Gastroesophageal sphincter (tissue), 4 donors: ENCODE data around the gene NEDD4. TPM values are rescaled to one million over a fixed set of nuclear protein-coding genes. Genes with fewer than 3 reads are reported as not detected.

Experiments used
- ATAC-seq: fragments of 150-250 bp; one replicate; pipeline ENCODE4 v1.9.1; 2016; ENCODE audit warnings: mild to moderate bottlenecking, moderate library complexity
- H3K27ac ChIP-seq, 4 donors: fragments of 200-600 bp; sonication (generic) in 3 of 4; 1 replicate in 3 of 4; 2 replicates in 1 of 4; pipeline ENCODE4 v1.5.1; 2016 to 2019
- H3K27me3 ChIP-seq: fragments of 200-600 bp; sonication (generic); one replicate; pipeline ENCODE4 v1.5.1; 2019
- H3K36me3 ChIP-seq, 2 donors: fragments of 200-600 bp; sonication (generic); one replicate each; pipeline ENCODE4 v1.5.1; 2019; ENCODE audit warnings: control low read depth in 1 of 2
- H3K4me1 ChIP-seq, 3 donors: fragments of 200-600 bp; sonication (generic); 1 replicate in 2 of 3; 2 replicates in 1 of 3; pipeline ENCODE4 v1.5.1; 2016 to 2019; ENCODE audit warnings: control low read depth in 2 of 3
- H3K4me3 ChIP-seq, 2 donors: fragments of 200-600 bp; sonication (generic); one replicate each; pipeline ENCODE4 v1.5.1; 2019; ENCODE audit warnings: mild to moderate bottlenecking in 1 of 2, moderate library complexity in 1 of 2
- H3K9me3 ChIP-seq, 3 donors: fragments of 200-600 bp; sonication (generic); one replicate each; pipeline ENCODE4 v1.5.1; 2017 to 2019; ENCODE audit warnings: control low read depth in 2 of 3
- EP300 ChIP-seq: sonication (generic); formaldehyde crosslinking; IDR thresholded peaks from one replicate; pipeline ENCODE4 v1.6.1; 2017; ENCODE audit warnings: antibody characterized with exemption, mild to moderate bottlenecking
- POLR2A ChIP-seq, 2 donors: fragments of 450-650 bp; IDR thresholded peaks; one replicate each; pipeline ENCODE4 v1.6.1; 2017; ENCODE audit warnings: antibody characterized with exemption in 2 of 2, mild to moderate bottlenecking in 2 of 2, moderate library complexity in 1 of 2
- POLR2AphosphoS5 ChIP-seq: sonication (generic); formaldehyde crosslinking; IDR thresholded peaks from one replicate; pipeline ENCODE4 v1.6.1; 2017; ENCODE audit warnings: antibody characterized with exemption
- WGBS, 2 donors: methylation state at CpG; one replicate each; pipeline ENCODE4 v1.1.5; 2018; ENCODE audit warnings: low coverage in 1 of 2; 5-methylcytosine and 5-hydroxymethylcytosine counted together
- total RNA-seq, 4 donors: library from RNA; depleted of rRNA; stranded (reverse); fragments of >200 nt; gene quantifications; one replicate each; pipeline ENCODE4 v1.1.0, GENCODE V29; 2016
- TF ChIP-seq, protein P1 (sequence below), 4 experiments: fragments of 200-600 bp in 2 of 4; fragments of 450-650 bp in 2 of 4; sonication (generic) in 1 of 4; IDR thresholded peaks; one replicate each; pipeline ENCODE4 v1.5.1; 2017 to 2019; ENCODE audit warnings: antibody characterized with exemption in 4 of 4, mild to moderate bottlenecking in 2 of 4, moderate library complexity in 2 of 4

NEDD4 gene
- total RNA-seq, 4 donors from 2014 or later, result 26.8 to 43.9 (median 40.0) TPM

GRCh38 chr15:55835866-55836265 is 157.5 kb downstream of the NEDD4 start:
- no peak for ATAC-seq
- WGBS, 2 donors, result 95 to 100% methylated on average over 3 of the region's 3 CpGs
- peaks cover 4 to 89% of the 10 kb centered on the region in 2 donors for H3K36me3 ChIP-seq
- no peaks in the 10 kb centered on the region for H3K9me3 ChIP-seq
- H3K4me3 ChIP-seq, result no peak overlapping the region
- TF ChIP-seq, protein P1, sequence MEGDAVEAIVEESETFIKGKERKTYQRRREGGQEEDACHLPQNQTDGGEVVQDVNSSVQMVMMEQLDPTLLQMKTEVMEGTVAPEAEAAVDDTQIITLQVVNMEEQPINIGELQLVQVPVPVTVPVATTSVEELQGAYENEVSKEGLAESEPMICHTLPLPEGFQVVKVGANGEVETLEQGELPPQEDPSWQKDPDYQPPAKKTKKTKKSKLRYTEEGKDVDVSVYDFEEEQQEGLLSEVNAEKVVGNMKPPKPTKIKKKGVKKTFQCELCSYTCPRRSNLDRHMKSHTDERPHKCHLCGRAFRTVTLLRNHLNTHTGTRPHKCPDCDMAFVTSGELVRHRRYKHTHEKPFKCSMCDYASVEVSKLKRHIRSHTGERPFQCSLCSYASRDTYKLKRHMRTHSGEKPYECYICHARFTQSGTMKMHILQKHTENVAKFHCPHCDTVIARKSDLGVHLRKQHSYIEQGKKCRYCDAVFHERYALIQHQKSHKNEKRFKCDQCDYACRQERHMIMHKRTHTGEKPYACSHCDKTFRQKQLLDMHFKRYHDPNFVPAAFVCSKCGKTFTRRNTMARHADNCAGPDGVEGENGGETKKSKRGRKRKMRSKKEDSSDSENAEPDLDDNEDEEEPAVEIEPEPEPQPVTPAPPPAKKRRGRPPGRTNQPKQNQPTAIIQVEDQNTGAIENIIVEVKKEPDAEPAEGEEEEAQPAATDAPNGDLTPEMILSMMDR (IDR thresholded peaks at IDR 0.05), result no peak
- TF ChIP-seq POLR2AphosphoS5, result no peak
- no peaks in the 10 kb centered on the region for H3K4me1 ChIP-seq
- no peaks in the 10 kb centered on the region for H3K27me3 ChIP-seq
- H3K27ac ChIP-seq, result no peak overlapping the region

DNA sequence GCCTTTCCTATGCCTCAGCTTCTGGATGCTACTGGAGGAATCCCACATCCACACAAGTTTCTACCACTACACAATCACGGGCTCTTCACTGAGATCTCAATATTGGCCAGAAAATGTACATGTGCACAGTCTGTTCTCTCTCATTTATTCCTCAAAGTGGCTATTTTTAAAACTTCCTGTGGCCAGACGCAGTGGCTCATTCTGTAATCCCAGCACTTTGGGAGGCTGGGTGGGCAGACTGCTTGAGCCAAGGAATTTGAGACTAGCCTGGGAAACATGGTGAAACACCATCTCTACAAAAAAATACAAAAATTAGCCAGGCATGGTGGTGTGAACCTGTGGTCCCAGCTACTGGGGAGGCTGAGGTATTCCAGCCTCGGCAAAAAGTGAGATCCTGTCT is 159.1 kb downstream of the NEDD4 start:
- Histone ChIP-seq H3K27ac (no peak overlapping the region), H3K36me3 (peaks cover 4 to 92% of the 10 kb centered on the region in 2 donors), H3K27me3 (no peaks in the 10 kb centered on the region), H3K4me1 (no peaks in the 10 kb centered on the region), H3K9me3 (no peaks in the 10 kb centered on the region), H3K4me3 (no peak overlapping the region)
- 81 to 91% methylated on average over 2 to 3 of the region's 3 CpGs for WGBS, 2 donors
- TF ChIP-seq POLR2AphosphoS5, result no peak
- TF ChIP-seq POLR2A (IDR thresholded peaks at IDR 0.05), result no peak
- TF ChIP-seq EP300, result no peak
- TF ChIP-seq, protein P1 (IDR thresholded peaks at IDR 0.05), result no peak
- ATAC-seq, result no peak

GRCh38 chr15:55829826-55830225 is 163.6 kb downstream of the NEDD4 start:
- H3K27ac ChIP-seq, result no peak overlapping the region
- H3K4me3 ChIP-seq, result no peak overlapping the region
- 68 to 88% methylated on average over 1 to 2 of the region's 2 CpGs for WGBS, 2 donors
- no peaks in the 10 kb centered on the region for H3K27me3 ChIP-seq
- no peaks in the 10 kb centered on the region for H3K4me1 ChIP-seq
- H3K9me3 ChIP-seq, result no peaks in the 10 kb centered on the region
- ATAC-seq, result no peak
- peaks cover 4 to 60% of the 10 kb centered on the region in 2 donors for H3K36me3 ChIP-seq
- TF ChIP-seq, protein P1 (IDR thresholded peaks at IDR 0.05), result no peak
- TF ChIP-seq POLR2A (IDR thresholded peaks at IDR 0.05), result no peak
- no peak for TF ChIP-seq EP300
- no peak for TF ChIP-seq POLR2AphosphoS5

- no peak for ATAC-seq
- Histone ChIP-seq H3K27me3 (no peaks in the 10 kb centered on the region), H3K4me1 (peaks cover 0 to 16% (median 0%) of the 10 kb centered on the region in 3 donors), H3K4me3 (no peak overlapping the region), H3K9me3 (no peaks in the 10 kb centered on the region), H3K27ac (no peak overlapping the region), H3K36me3 (peaks cover 4 to 41% of the 10 kb centered on the region in 2 donors)
- WGBS, 2 donors, result 100% methylated on average over 2 of the region's 2 CpGs
- TF ChIP-seq POLR2A (IDR thresholded peaks at IDR 0.05), result no peak
- TF ChIP-seq EP300, result no peak
- TF ChIP-seq POLR2AphosphoS5, result no peak
- TF ChIP-seq, protein P1 (IDR thresholded peaks at IDR 0.05), result no peak
Observed at GRCh38 chr15:55827955-55828354, 165.5 kb downstream of the NEDD4 start.

DNA sequence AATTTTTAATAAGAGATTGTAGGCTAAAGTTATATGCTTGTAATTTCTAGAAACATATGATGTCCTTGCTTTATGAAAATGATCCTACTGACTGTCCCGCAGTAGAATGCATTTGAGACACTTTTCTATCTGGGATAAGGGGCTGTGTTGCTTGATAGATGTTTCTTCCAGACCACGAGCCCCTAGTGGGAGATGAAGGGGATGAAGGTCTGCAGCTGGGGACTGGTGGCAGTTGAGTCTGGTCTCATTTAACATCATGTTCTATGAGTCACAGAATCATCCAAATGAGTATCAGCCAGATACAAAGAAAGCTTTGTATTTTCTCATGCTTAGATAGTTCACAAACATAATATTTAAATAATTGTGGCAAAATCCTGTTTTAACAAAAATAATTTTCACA is 166.2 kb downstream of the NEDD4 start:
- ATAC-seq, result no peak
- no peak for TF ChIP-seq POLR2A (IDR thresholded peaks at IDR 0.05)
- no peak for TF ChIP-seq POLR2AphosphoS5
- TF ChIP-seq, protein P1 (IDR thresholded peaks at IDR 0.05), result no peak
- TF ChIP-seq EP300, result no peak
- 65 to 70% methylated on average over 2 of the region's 2 CpGs for WGBS, 2 donors
- H3K36me3 ChIP-seq, result peaks cover 4 to 34% of the 10 kb centered on the region in 2 donors
- peaks cover 0 to 18% (median 0%) of the 10 kb centered on the region in 3 donors for H3K4me1 ChIP-seq
- no peak overlapping the region for H3K27ac ChIP-seq
- H3K9me3 ChIP-seq, result no peaks in the 10 kb centered on the region
- H3K27me3 ChIP-seq, result no peaks in the 10 kb centered on the region
- no peak overlapping the region for H3K4me3 ChIP-seq
